CD4-positive, alpha-beta T cell (primary cell): Measurements from ENCODE around the gene SND1. TPM values are rescaled to one million over a fixed set of nuclear protein-coding genes. Genes with fewer than 3 reads are reported as not detected.

Source experiments
- ATAC-seq: fragments of 200-7000 bp; cut with Tn5 transposase; one replicate; pipeline ENCODE4 v1.10.0; 2022; ENCODE audit warnings: mild to moderate bottlenecking; ENCODE audit not compliant: poor library complexity
- CTCF ChIA-PET: fragments of 350-600 bp; sonication (Branson Sonifier 250); formaldehyde crosslinking; loops from one replicate; lab custom pipeline; 2021; ENCODE audit warnings: antibody characterized with exemption, inconsistent platforms; lab: Charles Lee
- POLR2A ChIA-PET: fragments of 350-600 bp; sonication (Branson Sonifier 250); formaldehyde crosslinking; loops from one replicate; lab custom pipeline; 2021; ENCODE audit warnings: antibody characterized with exemption, inconsistent platforms; lab: Charles Lee
- DNase-seq, 14 experiments: peaks; one replicate each; pipeline ENCODE4 v3.0.0-alpha.2; 2013 to 2020; ENCODE audit warnings: mixed read lengths in 2 of 14
- H3K27ac ChIP-seq, 2 donors: one replicate each; pipeline versions ENCODE4 v1.5.1 to v1.7.0; 2013; ENCODE audit warnings: low read length in 2 of 2, low read depth in 1 of 2, mild to moderate bottlenecking in 1 of 2
- H3K27me3 ChIP-seq, 2 experiments: 1 replicate in 1 of 2; 2 replicates in 1 of 2; pipeline versions ENCODE4 v1.6.1 to v1.7.0; 2013; ENCODE audit warnings: low read length in 2 of 2, control low read depth in 1 of 2, mild to moderate bottlenecking in 1 of 2, moderate library complexity in 1 of 2; ENCODE audit not compliant: insufficient read depth in 2 of 2, control insufficient read depth in 1 of 2
- H3K36me3 ChIP-seq: one replicate; pipeline ENCODE4 v1.6.1; 2013; ENCODE audit warnings: low read length, control low read depth; ENCODE audit not compliant: insufficient read depth
- H3K4me1 ChIP-seq: one replicate; pipeline ENCODE4 v1.6.1; 2013; ENCODE audit warnings: low read length, control low read depth; ENCODE audit not compliant: insufficient read depth
- H3K4me3 ChIP-seq: one replicate; pipeline ENCODE4 v1.5.1; 2013; ENCODE audit warnings: mild to moderate bottlenecking, low read length, moderate library complexity
- H3K9me3 ChIP-seq, 2 experiments: 1 replicate in 1 of 2; 2 replicates in 1 of 2; pipeline versions ENCODE4 v1.6.1 to v1.7.0; 2013; ENCODE audit warnings: low read length in 2 of 2, mild to moderate bottlenecking in 2 of 2, control low read depth in 1 of 2, moderate library complexity in 1 of 2; ENCODE audit not compliant: control insufficient read depth in 1 of 2, insufficient read depth in 1 of 2
- H3K27ac Mint-ChIP-seq: one replicate; pipeline ENCODE4 v1.8.0; 2020; ENCODE audit warnings: mixed read lengths
- H3K27me3 Mint-ChIP-seq: one replicate; pipeline ENCODE4 v1.8.0; 2021; ENCODE audit warnings: mixed read lengths
- H3K36me3 Mint-ChIP-seq: one replicate; pipeline ENCODE4 v1.8.0; 2021; ENCODE audit warnings: low read depth, mixed read lengths
- H3K4me1 Mint-ChIP-seq: one replicate; pipeline ENCODE4 v1.8.0; 2021; ENCODE audit warnings: low read depth, mixed read lengths
- H3K4me3 Mint-ChIP-seq: one replicate; pipeline ENCODE4 v1.8.0; 2020; ENCODE audit warnings: mild to moderate bottlenecking, mixed read lengths
- H3K9me3 Mint-ChIP-seq: one replicate; pipeline ENCODE4 v1.8.0; 2020; ENCODE audit warnings: mixed read lengths
- intact Hi-C, 2 experiments: fragments of 100-400 bp; cut with DNase I in 1 of 2; cut with micrococcal nuclease in 1 of 2; formaldehyde crosslinking; loops; one replicate each; pipeline versions ENCODE4 v1.15.1 to v1.9.0; 2023 to 2025; cut with DNase I, micrococcal nuclease
- total RNA-seq, 174 experiments: library from RNA in 2 of 174; stranded (reverse) in 2 of 174; gene quantifications; one replicate each; pipeline ENCODE4 v1.2.3 and lab custom pipeline; 2021 to 2026
- TF ChIP-seq, protein P1 (sequence below): fragments of 200-600 bp; IDR thresholded peaks from one replicate; pipeline ENCODE4 v1.8.0; 2022; ENCODE audit warnings: antibody characterized with exemption, mild to moderate bottlenecking

The SND1 gene
- total RNA-seq, 2 experiments from 2014 or later, result 104 to 113 TPM

DNA sequence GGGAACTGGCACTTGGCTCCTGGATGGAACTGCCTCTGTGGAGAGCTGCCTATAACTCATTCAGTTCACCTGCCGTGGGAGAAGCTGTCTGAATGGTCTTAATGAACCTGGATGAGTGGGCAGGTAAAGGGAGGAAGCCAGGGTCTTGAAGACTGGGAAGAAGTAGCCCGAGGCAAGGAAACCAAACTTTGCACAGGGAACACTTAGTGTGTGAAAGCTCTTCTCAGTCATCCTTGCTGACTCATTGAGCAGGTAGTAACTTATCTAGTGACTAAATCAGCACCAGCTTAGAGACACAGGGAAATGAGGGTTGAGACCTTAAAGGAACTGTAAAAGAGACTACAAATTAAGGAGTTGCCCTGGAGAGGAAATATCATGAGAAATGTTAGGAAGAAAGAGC is 369.4 kb downstream of the SND1 start:
- no peak overlapping the region for H3K4me3 ChIP-seq
- H3K36me3 ChIP-seq, result peaks cover 22% of the 10 kb centered on the region
- no peak overlapping the region for H3K4me3 Mint-ChIP-seq
- H3K27me3 ChIP-seq, result no peaks in the 10 kb centered on the region
- TF ChIP-seq, protein P1, sequence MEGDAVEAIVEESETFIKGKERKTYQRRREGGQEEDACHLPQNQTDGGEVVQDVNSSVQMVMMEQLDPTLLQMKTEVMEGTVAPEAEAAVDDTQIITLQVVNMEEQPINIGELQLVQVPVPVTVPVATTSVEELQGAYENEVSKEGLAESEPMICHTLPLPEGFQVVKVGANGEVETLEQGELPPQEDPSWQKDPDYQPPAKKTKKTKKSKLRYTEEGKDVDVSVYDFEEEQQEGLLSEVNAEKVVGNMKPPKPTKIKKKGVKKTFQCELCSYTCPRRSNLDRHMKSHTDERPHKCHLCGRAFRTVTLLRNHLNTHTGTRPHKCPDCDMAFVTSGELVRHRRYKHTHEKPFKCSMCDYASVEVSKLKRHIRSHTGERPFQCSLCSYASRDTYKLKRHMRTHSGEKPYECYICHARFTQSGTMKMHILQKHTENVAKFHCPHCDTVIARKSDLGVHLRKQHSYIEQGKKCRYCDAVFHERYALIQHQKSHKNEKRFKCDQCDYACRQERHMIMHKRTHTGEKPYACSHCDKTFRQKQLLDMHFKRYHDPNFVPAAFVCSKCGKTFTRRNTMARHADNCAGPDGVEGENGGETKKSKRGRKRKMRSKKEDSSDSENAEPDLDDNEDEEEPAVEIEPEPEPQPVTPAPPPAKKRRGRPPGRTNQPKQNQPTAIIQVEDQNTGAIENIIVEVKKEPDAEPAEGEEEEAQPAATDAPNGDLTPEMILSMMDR, result no peak
- intact Hi-C loops, result no loop called here
- CTCF ChIA-PET, result no interaction called here
- DNase-seq (no peak), ATAC-seq (no peak)
- H3K4me1 Mint-ChIP-seq, result peaks cover 12% of the 10 kb centered on the region
- POLR2A ChIA-PET, result interaction anchor here (0.6 kb wide), 1 partner anchor 257 kb away, joined by 3 read pairs; no protein-coding TSS in a partner anchor
- H3K27ac Mint-ChIP-seq, result no peak overlapping the region
- H3K36me3 Mint-ChIP-seq, result peaks cover 24% of the 10 kb centered on the region
- H3K9me3 ChIP-seq, result no peaks in the 10 kb centered on the region
- H3K27me3 Mint-ChIP-seq, result no peaks in the 10 kb centered on the region
- no peaks in the 10 kb centered on the region for H3K4me1 ChIP-seq
- no peak overlapping the region for H3K27ac ChIP-seq
- no peaks in the 10 kb centered on the region for H3K9me3 Mint-ChIP-seq

DNA sequence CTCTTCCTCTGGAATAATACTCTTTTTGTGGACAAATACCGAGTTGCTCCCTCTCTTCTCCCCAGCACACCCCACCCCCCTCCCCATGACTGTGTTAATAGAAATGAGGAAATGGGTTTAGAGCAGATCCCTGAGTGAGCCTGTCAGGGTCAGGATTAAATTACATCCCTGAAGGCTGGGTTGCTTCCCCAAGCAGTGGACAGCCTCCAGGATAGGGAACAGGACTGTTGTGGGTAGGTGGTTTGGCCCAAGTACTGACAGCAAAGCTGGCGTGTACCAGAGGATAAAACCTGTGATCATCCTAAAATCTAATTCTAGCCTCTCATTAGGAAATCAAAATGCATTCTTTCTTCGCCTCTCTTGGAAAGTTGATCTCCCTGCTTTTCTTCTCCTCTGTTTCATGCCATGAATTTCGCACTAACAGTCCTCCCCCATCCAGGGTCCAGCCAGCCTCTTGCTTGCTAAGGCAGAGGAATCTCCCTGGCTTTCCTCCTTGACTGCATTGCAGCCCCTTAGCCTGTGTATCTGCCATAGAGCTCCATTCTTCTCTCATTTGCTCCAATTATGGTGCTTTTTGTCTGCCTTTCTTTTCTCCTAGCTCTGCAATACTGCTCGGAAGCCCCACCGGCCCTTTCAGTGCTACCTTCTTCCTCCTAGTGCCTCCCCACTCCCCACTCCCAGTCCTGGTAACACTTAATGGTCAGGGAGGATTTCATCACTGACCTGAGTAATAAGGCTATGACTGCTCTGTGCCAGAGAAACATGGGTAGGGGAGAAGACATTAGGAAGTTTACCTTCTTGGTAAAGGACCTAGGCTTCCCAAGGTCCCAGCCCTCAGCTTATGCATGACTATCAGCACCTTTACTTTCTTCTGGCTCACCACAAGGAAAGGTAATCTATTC is 370.9 kb downstream of the SND1 start:
- H3K27ac Mint-ChIP-seq, result no peak overlapping the region
- H3K27me3 ChIP-seq, result no peaks in the 10 kb centered on the region
- intact Hi-C loops, result no loop called here
- peaks cover 14% of the 10 kb centered on the region for H3K36me3 ChIP-seq
- ChIA-PET POLR2A (interaction anchor here (0.6 kb wide), 1 partner anchor 351 kb away, joined by 4 read pairs; no protein-coding TSS in a partner anchor), CTCF (interaction anchor here (0.6 to 0.7 kb wide), 2 partner anchors 114 to 254 kb away, joined by 3 read pairs; no protein-coding TSS in a partner anchor)
- peaks cover 19% of the 10 kb centered on the region for H3K36me3 Mint-ChIP-seq
- H3K27me3 Mint-ChIP-seq, result no peaks in the 10 kb centered on the region
- H3K27ac ChIP-seq, result no peak overlapping the region
- H3K4me3 ChIP-seq, result no peak overlapping the region
- H3K4me1 Mint-ChIP-seq, result peaks cover 20% of the 10 kb centered on the region
- no peak for ATAC-seq
- TF ChIP-seq, protein P1, result no peak
- no peaks in the 10 kb centered on the region for H3K9me3 Mint-ChIP-seq
- no peak overlapping the region for H3K4me3 Mint-ChIP-seq
- DNase-seq, result no peak
- H3K9me3 ChIP-seq, result no peaks in the 10 kb centered on the region
- no peaks in the 10 kb centered on the region for H3K4me1 ChIP-seq

GRCh38 chr7:128024151-128024550 is 372.2 kb downstream of the SND1 start:
- intact Hi-C loops, result no loop called here
- Mint-ChIP-seq H3K36me3 (peaks cover 18% of the 10 kb centered on the region), H3K4me1 (peaks cover 26% of the 10 kb centered on the region), H3K4me3 (no peak overlapping the region), H3K27me3 (no peaks in the 10 kb centered on the region), H3K9me3 (no peaks in the 10 kb centered on the region), H3K27ac (no peak overlapping the region)
- DNase-seq, result no peak
- no peaks in the 10 kb centered on the region for H3K9me3 ChIP-seq
- ATAC-seq, result no peak
- TF ChIP-seq, protein P1, result no peak
- H3K4me1 ChIP-seq, result no peaks in the 10 kb centered on the region
- H3K27me3 ChIP-seq, result no peaks in the 10 kb centered on the region
- H3K4me3 ChIP-seq, result no peak overlapping the region
- POLR2A ChIA-PET, result no interaction called here
- CTCF ChIA-PET, result no interaction called here
- no peak overlapping the region for H3K27ac ChIP-seq
- H3K36me3 ChIP-seq, result peaks cover 14% of the 10 kb centered on the region
